Thymus (tissue), 11 donors: ENCODE measurements around the gene PTRH1. TPM values are rescaled to one million over a fixed set of nuclear protein-coding genes. Genes with fewer than 3 reads are reported as not detected.

Experiments used
- DNase-seq, 9 donors: peaks; one replicate each; pipeline ENCODE4 v3.0.0-alpha.2; 2013; ENCODE audit warnings: low spot score in 9 of 9, low read depth in 6 of 9, missing footprints in 1 of 9
- H3K27ac ChIP-seq, 2 donors: one replicate each; pipeline ENCODE4 v1.5.1; 2013; ENCODE audit warnings: control low read depth in 1 of 2, low read depth in 1 of 2, low read length in 1 of 2, mild to moderate bottlenecking in 1 of 2, moderate library complexity in 1 of 2
- H3K27me3 ChIP-seq, 2 donors: one replicate each; pipeline ENCODE4 v1.5.1; 2013; ENCODE audit warnings: low read length in 1 of 2; ENCODE audit not compliant: control insufficient read depth in 2 of 2, insufficient read depth in 1 of 2
- H3K36me3 ChIP-seq, 2 donors: one replicate each; pipeline ENCODE4 v1.5.1; 2013; ENCODE audit warnings: low read length in 1 of 2, mild to moderate bottlenecking in 1 of 2, moderate library complexity in 1 of 2; ENCODE audit not compliant: control insufficient read depth in 2 of 2, insufficient read depth in 2 of 2
- H3K4me1 ChIP-seq, 2 donors: one replicate each; pipeline ENCODE4 v1.5.1; 2013; ENCODE audit warnings: low read length in 2 of 2; ENCODE audit not compliant: control insufficient read depth in 2 of 2, insufficient read depth in 2 of 2
- H3K4me3 ChIP-seq, 2 donors: one replicate each; pipeline ENCODE4 v1.5.1; 2013; ENCODE audit warnings: low read length in 2 of 2, control low read depth in 1 of 2, mild to moderate bottlenecking in 1 of 2
- H3K9me3 ChIP-seq, 2 donors: one replicate each; pipeline ENCODE4 v1.5.1; 2013; ENCODE audit warnings: low read length in 1 of 2, mild to moderate bottlenecking in 1 of 2; ENCODE audit not compliant: control insufficient read depth in 2 of 2, insufficient read depth in 1 of 2
- WGBS: extraction: QIAGEN DNeasy Blood & Tissue Kit; methylation state at CpG from one replicate; pipeline ENCODE4 v1.1.7; 2013; 5-methylcytosine and 5-hydroxymethylcytosine counted together
- polyA plus RNA-seq: library from polyadenylated mRNA; stranded (reverse); fragments of 200-250 nt; gene quantifications from one replicate; pipeline ENCODE4 v1.2.3, GENCODE V29; 2013
- total RNA-seq: library from RNA; stranded (reverse); fragments of 120-200 nt; gene quantifications from one replicate; pipeline ENCODE4 v1.2.4, GENCODE V29; 2013
- donor health status: healthy.

Gene PTRH1
- total and polyA plus RNA-seq, 2 donors, result 12.2 to 16.3 TPM

GRCh38 chr9:127697575-127697974 is 17.9 kb downstream of the PTRH1 start:
- DNase-seq, result no peak
- no peak overlapping the region for H3K4me3 ChIP-seq
- no peaks in the 10 kb centered on the region for H3K36me3 ChIP-seq
- WGBS, result 92% methylated on average over 5 of the region's 5 CpGs
- peaks cover 0 to 15% of the 10 kb centered on the region in 2 donors for H3K4me1 ChIP-seq
- H3K27ac ChIP-seq, result no peak overlapping the region
- H3K9me3 ChIP-seq, result no peaks in the 10 kb centered on the region
- H3K27me3 ChIP-seq, result peaks cover 0 to 7% of the 10 kb centered on the region in 2 donors

- no peak overlapping the region for H3K27ac ChIP-seq
- H3K27me3 ChIP-seq, result peaks cover 0 to 6% of the 10 kb centered on the region in 2 donors
- 92% methylated on average over 9 of the region's 9 CpGs for WGBS
- no peak overlapping the region for H3K4me3 ChIP-seq
- H3K36me3 ChIP-seq, result no peaks in the 10 kb centered on the region
- H3K4me1 ChIP-seq, result peaks cover 0 to 14% of the 10 kb centered on the region in 2 donors
- no peak for DNase-seq
- H3K9me3 ChIP-seq, result no peaks in the 10 kb centered on the region
Measured at GRCh38 chr9:127694890-127695720, 20.4 kb downstream of the PTRH1 start.

GRCh38 chr9:127693697-127694096 is 21.8 kb downstream of the PTRH1 start:
- 97% methylated on average over 4 of the region's 4 CpGs for WGBS
- Histone ChIP-seq H3K4me3 (no peak overlapping the region), H3K36me3 (no peaks in the 10 kb centered on the region), H3K4me1 (peaks cover 0 to under 1% of the 10 kb centered on the region in 2 donors), H3K27me3 (no peaks in the 10 kb centered on the region), H3K9me3 (no peaks in the 10 kb centered on the region), H3K27ac (no peak overlapping the region)
- no peak for DNase-seq

- no peaks in the 10 kb centered on the region for H3K27me3 ChIP-seq
- no peaks in the 10 kb centered on the region for H3K9me3 ChIP-seq
- H3K4me3 ChIP-seq, result no peak overlapping the region
- H3K4me1 ChIP-seq, result no peaks in the 10 kb centered on the region
- 96% methylated on average over 10 of the region's 10 CpGs for WGBS
- no peak for DNase-seq
- no peaks in the 10 kb centered on the region for H3K36me3 ChIP-seq
- H3K27ac ChIP-seq, result no peak overlapping the region
Measured at GRCh38 chr9:127693143-127693542, 22.3 kb downstream of the PTRH1 start.

- no peak for DNase-seq
- 95% methylated on average over 20 of the region's 20 CpGs for WGBS
- Histone ChIP-seq H3K9me3 (no peaks in the 10 kb centered on the region), H3K4me3 (no peak overlapping the region), H3K4me1 (no peaks in the 10 kb centered on the region), H3K36me3 (no peaks in the 10 kb centered on the region), H3K27me3 (no peaks in the 10 kb centered on the region), H3K27ac (no peak overlapping the region)
Measured at GRCh38 chr9:127692071-127692470, 23.4 kb downstream of the PTRH1 start.

GRCh38 chr9:127690735-127691134 is 24.7 kb downstream of the PTRH1 start:
- Histone ChIP-seq H3K27me3 (no peaks in the 10 kb centered on the region), H3K36me3 (no peaks in the 10 kb centered on the region), H3K4me1 (no peaks in the 10 kb centered on the region), H3K27ac (no peak overlapping the region), H3K4me3 (no peak overlapping the region), H3K9me3 (no peaks in the 10 kb centered on the region)
- WGBS, result 96% methylated on average over 10 of the region's 10 CpGs
- DNase-seq, result no peak

GRCh38 chr9:127689329-127690000 is 26.0 kb downstream of the PTRH1 start:
- Histone ChIP-seq H3K9me3 (no peaks in the 10 kb centered on the region), H3K27me3 (no peaks in the 10 kb centered on the region), H3K4me1 (no peaks in the 10 kb centered on the region), H3K36me3 (no peaks in the 10 kb centered on the region), H3K4me3 (no peak overlapping the region), H3K27ac (no peak overlapping the region)
- no peak for DNase-seq
- 90% methylated on average over 13 of the region's 13 CpGs for WGBS

GRCh38 chr9:127686461-127687393 is 28.7 kb downstream of the PTRH1 start:
- Histone ChIP-seq H3K9me3 (no peaks in the 10 kb centered on the region), H3K4me3 (no peak overlapping the region), H3K27ac (no peak overlapping the region), H3K36me3 (no peaks in the 10 kb centered on the region), H3K4me1 (no peaks in the 10 kb centered on the region), H3K27me3 (no peaks in the 10 kb centered on the region)
- no peak for DNase-seq
- WGBS, result 97% methylated on average over 6 of the region's 6 CpGs
